Kidney capillary endothelial cell (primary cell): Measurements from ENCODE around the gene NRCAM.

Source experiments
- DNase-seq: peaks from one replicate; pipeline ENCODE4 v3.0.0-alpha.2; 2018; ENCODE audit warnings: low spot score

NRCAM gene

DNA sequence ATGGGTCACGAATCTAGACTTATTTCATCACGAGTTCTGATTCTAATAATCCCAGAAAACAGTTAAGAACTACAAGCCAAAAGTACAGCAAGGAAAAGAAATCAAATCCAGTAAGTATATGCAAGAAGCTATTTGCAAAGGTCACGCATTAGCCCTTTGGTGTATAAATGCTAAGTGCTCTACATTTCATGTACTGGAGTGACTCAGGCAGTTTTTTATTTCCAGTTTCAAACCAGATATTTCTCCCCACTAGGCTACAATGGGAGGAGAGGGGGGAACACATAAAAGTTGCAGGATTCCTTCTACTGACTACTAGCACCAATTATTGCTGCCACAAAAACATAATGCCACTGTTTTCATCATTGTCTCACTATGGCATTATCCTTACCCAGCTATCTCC lies 148.0 kb downstream of the NRCAM start:
- DNase-seq: no peak

DNA sequence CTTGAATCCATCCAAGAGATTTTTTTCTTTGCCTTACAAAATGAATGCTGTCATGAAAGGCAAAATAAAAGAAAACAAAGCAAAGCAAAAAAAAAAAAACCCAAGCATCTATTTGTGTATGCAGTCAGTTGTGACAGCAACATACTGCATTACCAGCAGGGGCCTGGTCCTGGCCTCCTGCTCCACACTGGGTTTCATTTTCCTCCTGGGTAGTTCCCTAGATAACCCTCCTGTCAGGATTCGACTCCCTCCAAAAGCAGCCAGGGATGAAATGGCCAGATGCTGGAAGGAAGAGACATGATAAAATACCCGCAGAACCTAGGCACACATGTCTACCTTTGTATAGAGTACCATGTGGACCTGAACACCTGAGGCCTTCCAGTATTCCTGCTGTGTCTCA lies 148.6 kb downstream of the NRCAM start:
- no peak for DNase-seq

DNA sequence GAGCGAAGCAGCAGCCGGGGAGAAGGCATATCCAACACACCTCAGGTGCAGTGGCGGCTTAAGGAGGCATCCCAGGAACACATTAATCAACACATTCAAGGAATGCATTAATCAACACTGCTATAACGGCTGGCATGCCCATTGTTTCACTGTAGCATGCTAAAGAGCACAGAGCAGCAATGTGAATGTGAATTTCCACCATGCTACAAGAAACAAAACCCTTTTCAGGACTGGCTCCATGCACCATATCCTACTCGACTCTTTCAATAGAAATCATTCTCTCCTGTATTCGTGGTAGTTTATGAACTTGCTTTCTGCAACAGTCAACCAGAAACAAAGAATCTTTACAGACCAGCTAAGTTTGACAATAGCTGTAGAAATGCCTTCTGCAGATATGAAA lies 149.0 kb downstream of the NRCAM start:
- DNase-seq: no peak

DNA sequence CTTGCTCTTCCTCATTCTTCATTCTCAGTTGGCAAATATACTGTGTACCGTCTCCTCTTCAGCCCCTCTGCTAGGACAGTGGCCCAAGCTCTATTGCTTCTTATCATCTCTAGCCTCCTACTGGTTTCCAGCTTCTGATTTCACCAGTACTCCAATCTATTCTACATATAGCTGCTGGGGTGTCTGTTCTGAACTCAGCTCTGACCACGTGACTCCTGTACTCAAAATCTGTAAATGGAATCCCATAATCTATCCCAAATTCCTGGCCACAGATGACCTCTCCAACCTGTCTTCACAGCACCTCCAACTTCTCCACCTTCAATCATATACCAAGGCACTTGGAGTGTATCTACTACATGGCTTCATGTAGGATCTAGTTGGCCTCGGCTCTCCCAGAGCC lies 152.9 kb downstream of the NRCAM start:
- no peak for DNase-seq

DNA sequence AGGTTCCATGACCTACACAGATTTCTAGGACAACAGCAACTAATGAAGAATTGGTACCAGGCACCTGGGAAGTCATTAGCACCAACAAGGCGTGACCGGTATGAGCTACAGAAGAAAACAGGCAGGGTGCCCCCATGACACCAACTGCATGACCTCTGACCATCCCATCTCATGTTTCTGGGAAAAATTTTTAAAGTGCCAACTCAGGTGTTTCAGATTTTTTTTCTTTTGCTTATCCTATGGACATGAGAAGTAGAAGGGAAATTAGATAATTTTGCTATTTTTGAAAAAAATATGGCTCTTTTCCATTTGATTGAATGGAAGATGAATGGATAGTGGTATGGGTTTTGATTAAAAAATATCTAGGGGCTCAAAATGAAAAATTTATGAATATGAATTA lies 154.8 kb downstream of the NRCAM start:
- no peak for DNase-seq

DNA sequence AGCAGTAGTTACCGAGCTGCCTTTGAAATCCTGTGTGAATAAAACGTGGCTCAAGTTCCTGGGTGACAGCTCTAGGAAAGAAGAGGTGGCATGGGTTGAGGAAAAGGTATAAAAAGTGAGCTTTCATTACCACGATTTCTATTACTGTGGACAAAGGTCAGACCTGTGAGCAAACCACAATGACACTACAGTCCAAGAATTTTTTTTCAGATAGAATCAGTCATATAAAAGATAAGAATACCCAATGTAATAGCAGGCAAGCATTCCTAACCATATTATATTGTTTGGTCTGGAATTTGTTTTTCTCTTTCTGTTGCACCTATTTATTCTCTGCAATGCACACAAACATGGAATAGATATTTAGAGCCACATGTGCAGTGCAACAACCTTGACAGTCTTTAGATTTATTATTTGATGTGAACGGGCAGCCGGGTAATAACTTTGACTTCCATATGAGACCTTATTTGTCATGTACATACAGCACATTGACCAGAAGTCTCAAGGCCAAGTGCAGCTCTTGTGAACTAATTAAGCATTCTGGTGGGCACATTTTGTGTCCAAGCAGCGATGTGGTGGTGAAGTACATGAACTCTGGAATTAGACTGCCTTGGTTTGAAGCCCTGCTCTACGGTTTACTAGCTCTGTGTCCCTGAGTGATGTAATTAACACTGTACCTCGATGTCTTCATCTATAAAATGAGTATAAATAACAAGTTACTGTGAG lies 156.8 kb downstream of the NRCAM start:
- no peak for DNase-seq

DNA sequence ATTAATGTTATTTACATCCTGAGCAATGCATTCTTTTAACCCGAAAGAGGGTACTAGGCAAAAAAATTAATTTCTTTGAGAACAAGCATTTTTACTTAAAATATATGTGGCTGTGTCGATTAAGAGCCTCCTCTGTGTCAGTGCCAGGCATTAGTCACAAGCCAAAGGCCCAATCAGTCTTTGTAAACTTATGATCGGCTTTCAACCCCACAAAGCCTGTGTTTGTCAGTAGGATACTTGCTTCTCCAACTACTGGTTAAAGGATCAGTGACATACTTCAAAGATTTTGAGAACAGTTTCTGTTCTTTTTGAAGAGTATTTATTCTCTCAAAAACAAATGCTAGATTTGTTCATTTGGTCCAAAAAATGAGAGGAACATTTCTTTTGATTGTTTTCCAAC lies 159.3 kb downstream of the NRCAM start:
- no peak for DNase-seq

DNA sequence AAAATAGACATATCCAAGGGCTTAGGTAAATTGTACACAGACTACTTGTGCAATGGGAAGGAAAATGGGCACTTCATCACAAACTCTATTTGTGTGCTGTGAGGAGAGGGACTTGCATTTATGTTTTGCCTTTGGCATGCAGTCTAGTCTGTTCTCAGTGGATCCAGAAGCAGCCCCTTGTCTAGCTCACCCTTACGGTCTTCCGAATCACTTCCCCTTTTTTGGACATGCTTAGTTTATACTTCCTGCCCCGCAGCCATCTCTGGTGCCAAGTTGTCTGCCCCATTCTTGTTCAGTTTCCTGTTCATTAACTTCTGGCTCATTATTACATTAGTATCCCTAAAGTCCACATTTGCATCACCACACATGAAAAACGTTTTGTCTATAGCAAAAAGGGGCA lies 161.6 kb downstream of the NRCAM start:
- DNase-seq: peak; percentile 97

DNA sequence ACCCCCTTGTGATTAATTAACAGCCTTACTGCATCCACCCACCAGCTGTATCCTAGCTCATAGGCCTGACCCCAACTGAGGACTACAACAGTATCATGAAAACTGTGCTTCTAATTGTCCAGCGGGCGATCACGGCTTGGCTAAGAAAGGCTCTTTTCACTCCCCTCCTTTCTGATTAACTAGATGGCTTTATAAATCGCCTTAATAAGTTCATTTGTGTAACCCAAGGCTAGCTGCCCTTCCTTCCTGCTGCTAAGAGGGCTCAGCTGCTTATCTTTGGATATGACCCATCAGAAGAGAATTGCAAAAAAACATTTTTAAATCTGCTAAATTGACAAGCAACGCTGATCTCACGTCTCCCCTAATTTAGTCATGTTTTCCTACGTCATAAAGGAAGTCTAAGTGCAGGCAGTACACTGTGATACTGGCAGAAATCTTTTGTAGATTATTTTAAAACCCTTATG lies 163.1 kb downstream of the NRCAM start:
- peak; percentile 82 for DNase-seq

DNA sequence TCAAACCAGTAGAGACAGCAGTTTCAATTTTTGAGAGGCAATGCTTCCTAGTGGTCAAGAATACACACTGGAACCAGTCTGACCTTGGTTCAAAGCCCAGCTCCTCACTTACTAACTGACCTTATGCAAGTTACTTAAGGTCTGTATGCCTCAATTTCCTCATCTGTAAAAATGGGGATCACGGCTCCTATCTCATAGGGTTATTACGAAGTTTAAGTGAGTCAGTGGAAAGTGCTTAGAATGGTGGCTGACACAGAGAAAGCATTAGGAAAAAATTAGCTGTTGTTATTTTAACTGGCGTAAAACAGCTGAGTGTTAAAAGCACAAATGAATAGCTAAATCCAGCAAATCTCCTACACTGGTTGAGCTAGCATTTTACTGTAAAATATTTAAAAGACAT lies 163.7 kb downstream of the NRCAM start:
- no peak for DNase-seq

DNA sequence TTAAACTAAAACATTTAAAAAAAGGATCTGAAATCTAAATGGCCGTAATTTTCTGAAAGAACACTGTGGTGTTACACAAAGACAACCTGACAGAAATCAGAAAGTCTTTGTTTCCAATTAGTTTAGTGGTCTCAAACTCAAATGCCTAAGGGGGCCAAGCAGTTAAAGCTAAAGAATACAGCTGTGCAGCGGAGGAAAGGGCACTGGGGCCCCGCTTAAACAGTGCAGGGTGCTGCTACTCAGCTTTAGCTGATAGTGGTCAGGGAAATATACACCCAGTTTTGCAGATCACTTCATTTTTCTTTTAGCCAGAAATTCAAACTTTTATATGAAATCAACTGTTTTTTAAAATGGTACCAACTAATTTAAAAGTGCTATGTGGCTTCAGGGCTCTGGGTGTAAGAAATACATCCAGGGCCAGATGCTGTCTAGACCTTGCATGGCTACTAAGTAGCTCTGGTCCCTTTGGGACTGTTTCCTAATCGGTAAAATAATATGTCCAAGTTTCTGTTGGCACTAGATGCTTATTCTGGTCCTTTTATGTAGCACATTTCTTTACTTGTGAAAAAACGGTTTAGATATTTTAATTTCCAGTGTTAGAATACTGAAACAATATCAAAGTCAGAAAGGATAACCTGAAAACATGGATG lies 164.3 kb downstream of the NRCAM start:
- no peak for DNase-seq

DNA sequence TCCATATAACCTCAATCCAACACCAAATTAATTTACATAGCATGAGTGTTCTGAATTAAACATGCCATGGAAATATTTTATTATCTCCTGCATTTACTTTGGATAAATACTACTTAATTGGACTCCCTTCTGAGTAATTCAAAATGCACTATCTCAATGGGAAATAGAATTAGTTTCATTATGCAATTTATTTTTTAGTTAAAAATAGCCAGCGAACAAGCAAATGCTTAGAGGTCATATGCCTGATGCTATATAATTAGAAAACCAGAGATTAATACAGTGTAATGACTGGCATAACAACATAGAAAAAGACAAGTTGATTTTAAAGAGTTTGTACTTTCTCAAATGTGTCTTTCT lies 165.1 kb downstream of the NRCAM start:
- DNase-seq: no peak

DNA sequence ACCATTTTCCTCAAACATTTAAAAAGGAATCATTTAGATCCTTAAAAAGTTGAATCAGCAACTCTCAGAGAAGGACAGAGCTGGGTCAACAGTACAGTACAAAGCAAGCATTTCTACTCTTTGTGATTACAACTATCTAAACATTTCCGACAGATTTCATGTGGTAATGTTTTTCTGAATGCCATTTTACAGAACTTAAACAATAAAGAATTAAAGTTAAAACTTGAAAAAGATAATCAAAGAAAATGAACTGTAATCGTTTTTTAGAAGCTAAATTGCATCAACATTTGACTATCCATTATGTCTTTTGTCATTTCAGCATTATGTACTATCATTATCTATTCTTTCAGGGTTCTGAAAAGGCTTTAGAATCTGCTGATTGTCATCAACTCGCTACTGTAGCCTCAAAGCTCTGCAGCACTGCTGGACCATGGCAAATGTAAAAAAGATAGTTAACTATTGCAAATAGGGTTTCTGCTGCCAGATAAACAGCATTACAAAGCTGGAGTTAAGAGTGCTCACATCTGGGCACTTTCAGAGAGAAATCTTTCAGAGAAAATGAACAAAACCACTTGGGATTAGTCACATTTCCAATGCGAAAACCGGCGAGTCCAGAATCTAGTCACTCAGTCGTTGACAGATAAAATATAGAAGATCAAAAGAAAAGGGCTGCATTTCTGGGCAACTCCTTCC lies 165.6 kb downstream of the NRCAM start:
- no peak for DNase-seq

DNA sequence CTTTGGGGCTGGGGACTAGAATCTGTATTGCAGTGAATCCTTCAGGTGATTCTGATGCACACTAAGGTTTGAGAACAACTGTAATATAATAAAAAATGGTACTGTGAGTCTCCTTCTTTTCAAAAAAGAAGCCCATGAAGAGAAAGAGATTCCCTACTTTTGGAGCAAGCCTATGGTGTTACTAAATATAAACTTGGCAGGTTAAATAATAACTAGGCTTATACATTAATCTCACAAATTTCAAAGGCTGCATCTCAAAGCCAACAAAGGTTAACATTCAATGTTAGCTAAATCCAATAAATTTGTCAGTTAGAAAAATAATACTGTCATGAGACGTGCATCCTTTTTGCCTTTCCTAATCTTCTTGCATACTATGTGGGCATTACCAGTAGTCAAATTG lies 166.4 kb downstream of the NRCAM start:
- no peak for DNase-seq

DNA sequence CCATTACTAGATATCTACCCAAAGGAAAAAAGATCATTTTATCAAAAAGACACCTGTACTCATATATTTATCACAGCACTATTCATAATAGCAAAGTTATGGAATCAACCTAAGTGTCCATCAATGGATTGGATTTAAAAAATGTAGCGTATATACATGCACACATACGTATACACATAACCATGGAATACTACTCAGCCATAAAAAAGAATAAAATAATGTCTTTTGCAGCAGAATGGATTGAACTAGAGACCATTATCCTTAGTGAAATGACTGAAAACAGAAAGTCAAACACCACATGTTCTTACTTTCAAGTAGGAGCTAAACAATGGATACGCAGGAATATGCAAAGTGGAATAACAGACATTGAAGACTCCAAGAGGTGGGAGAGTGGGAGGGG lies 168.4 kb downstream of the NRCAM start:
- no peak for DNase-seq

DNA sequence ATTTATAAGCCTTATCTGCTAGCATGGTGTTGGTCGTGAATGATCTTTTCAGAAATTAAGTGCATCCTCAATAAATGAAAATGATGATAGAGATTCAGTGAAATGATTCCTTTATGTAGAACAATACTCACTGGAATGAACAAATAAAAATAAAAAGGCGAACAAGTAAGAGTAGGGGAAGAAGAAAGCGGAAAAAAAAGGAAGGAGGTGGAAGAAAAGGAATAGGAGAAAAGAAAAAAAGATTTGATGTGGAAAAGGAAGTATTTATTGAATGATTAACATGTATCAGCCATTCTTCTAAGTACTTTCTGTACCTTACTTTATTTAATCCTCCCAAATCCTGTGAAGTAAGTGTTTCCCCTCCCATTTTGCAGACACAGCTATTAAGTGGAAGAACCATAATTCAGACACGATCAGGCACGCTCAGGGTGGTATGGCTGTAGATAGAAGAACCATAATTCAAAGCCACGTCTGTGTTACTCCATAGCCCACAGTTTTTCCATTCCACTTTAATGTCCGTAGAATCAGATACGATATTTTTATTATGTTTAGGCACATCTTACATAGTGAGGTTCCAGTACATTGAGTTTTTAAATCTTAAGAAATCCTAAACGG lies 169.8 kb downstream of the NRCAM start:
- no peak for DNase-seq

DNA sequence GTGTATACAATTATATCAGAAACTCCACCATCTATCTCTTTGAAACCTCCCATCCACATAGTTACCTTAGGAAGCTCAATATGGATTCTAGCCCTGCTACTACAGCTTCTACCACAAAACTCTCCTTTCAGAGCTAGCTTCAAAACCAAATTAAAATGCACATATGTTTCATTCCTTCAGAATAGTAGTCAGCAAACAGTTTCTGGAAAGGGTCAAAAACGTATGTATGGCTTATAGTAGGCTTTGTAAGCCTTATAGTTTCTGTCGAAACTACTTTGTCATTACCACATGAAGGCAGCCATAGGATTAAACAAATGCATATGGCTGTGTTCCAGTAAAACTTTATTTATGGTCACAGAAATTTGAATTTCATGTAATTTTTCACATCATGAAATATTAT lies 170.5 kb downstream of the NRCAM start:
- DNase-seq: no peak

DNA sequence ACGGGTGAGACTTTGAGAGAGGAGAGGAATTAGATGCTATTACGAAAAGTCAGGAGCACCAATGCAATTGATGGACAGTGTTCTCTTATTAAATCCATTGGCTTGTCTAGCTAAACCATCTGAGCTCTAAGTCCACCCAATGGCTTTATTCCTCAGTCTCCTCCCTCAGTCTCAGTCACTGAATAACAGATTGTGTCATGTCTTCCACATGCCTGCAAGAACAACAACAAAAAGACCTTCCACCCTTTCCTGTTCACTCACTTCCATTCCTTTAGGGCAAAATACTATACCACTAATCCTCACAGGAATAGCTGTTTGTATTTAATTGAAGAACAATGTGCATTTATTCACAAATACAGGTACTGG lies 171.2 kb downstream of the NRCAM start:
- DNase-seq: no peak

DNA sequence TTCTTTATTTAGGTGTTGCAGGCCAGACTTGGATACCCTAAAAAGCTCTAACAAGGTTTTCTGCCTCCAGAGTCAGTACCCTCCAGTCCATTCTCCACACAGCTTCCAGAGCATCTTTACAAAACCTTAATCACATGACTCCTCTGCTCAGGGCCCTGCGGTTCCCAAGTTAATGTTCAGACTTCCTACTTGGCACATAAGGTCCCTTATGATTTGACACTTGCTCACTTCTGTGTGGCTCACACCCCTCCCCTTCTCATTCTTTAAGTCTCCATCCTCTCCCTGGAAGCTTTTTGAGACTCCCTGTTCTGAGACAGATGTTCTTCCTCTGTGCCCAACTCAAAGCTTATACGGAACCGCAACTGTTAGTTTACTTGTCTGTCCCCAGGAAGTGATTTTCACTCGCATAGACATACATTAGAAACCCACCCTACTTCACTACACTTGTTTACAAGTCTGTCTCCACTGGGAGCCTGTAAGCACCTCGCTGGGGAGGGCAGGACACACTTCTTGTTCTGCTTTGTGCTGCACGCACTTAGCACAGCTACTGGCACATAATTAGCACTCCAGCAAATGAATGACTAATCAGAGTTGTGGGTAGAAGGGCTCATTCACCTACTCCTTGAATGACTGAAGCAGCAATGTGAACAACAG lies 171.8 kb downstream of the NRCAM start:
- no peak for DNase-seq

DNA sequence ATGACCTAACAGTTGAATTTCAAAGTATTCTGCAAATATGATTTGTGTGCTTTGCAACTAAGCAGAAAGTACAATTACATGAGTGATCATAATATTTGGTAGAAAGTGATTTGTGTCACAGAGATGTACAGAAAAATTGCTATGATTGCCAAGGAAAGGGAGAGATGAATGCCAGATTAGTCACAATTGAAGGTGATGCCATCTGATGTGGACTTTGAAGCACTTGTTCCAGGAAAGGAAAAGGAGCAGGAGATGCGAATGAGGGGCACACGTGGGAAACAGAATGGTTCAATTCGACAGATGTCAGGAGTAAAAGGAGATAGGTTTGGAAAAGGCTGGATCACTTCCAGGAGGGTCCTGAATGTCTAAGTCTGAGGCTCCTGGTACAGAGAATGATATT lies 173.0 kb downstream of the NRCAM start:
- DNase-seq: no peak

DNA sequence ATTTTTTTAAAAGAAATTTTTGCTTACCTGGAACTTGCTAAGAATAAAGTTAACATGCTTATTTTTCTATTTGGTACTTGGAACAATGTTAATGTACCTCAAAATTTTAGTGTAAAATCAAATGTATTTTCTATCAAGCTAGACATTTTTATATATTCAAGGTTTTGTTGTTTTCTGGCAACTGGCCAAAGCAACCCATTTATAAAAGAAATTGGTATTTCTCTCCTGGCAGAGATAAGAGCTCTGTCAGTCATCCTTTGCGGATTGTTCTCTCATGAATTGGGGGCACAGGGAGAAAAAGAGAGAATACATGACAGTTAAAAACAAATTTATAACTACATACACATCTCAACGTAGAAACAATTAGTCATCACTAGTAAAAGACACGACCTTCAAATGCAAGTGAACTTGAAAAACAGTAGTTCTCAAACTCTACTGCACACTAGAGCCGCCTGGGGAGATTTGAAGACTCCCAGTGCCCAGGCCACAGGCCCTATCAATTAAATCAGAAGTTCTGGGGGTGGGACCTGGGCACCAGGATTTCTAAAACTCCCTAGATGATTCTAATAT lies 173.7 kb downstream of the NRCAM start:
- no peak for DNase-seq

DNA sequence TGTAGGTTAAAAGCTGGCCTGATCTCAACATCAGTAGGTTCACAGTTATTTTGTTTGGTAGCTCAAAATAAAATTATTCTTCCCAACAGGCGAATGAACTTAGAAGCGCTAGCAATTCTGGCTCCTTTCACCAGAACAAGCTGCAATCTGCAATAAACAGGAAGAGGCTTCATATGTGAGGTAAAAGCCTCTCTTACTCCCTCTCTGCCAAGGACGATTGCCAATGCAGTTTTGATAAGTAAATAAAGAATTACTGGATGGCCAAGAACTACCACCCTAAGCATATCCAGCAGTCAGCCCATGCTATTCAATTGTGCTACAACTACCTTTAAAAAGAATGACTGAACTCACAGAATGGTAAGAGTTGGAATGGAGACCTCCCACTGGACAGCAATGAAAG lies 176.1 kb downstream of the NRCAM start:
- no peak for DNase-seq
